Body of pancreas (tissue), 4 donors: ENCODE data around the gene AUNIP. TPM values are rescaled to one million over a fixed set of nuclear protein-coding genes. Genes with fewer than 3 reads are reported as not detected.

ENCODE experiments used
- ATAC-seq: fragments of 150-250 bp; one replicate; pipeline ENCODE4 v1.9.1; 2016
- DNase-seq, 4 donors: peaks; one replicate each; pipeline ENCODE4 v3.0.0-alpha.2; 2019
- H3K27ac ChIP-seq, 4 donors: fragments of 200-600 bp; sonication (generic); 1 replicate in 3 of 4; 2 replicates in 1 of 4; pipeline versions ENCODE4 v1.5.1 to v1.6.1; 2016 to 2019; ENCODE audit warnings: mild to moderate bottlenecking in 1 of 4, mixed read lengths in 1 of 4, moderate library complexity in 1 of 4
- H3K27me3 ChIP-seq, 2 donors: fragments of 200-600 bp; sonication (generic); one replicate each; pipeline ENCODE4 v1.6.0; 2016; ENCODE audit warnings: mild to moderate bottlenecking in 1 of 2
- H3K36me3 ChIP-seq, 2 donors: fragments of 200-600 bp; sonication (generic); replicated peaks in 1 of 2; 2 replicates each; pipeline ENCODE4 v1.5.1; 2016; ENCODE audit warnings: low read depth in 2 of 2; ENCODE audit not compliant: insufficient read depth in 1 of 2
- H3K4me1 ChIP-seq: fragments of 200-600 bp; sonication (generic); one replicate; pipeline ENCODE4 v1.6.0; 2016
- H3K4me3 ChIP-seq, 2 donors: fragments of 200-600 bp; sonication (generic); 1 replicate in 1 of 2; 2 replicates in 1 of 2; pipeline ENCODE4 v1.5.1; 2016 to 2019
- H3K9me3 ChIP-seq, 3 donors: fragments of 200-600 bp; sonication (generic); 1 replicate in 2 of 3; 2 replicates in 1 of 3; pipeline ENCODE4 v1.5.1; 2016
- CTCF ChIP-seq, 7 experiments: fragments of 450-650 bp in 4 of 7; fragments of 200-600 bp in 3 of 7; sonication (generic) in 3 of 7; IDR thresholded peaks; one replicate each; pipeline ENCODE4 v1.5.1; 2016 to 2019; ENCODE audit warnings: antibody characterized with exemption in 7 of 7
- POLR2A ChIP-seq, 3 donors: fragments of 450-650 bp; IDR thresholded peaks; one replicate each; pipeline ENCODE4 v1.6.1; 2016; ENCODE audit warnings: antibody characterized with exemption in 3 of 3, mild to moderate bottlenecking in 2 of 3
- WGBS, 2 donors: methylation state at CpG; one replicate each; pipeline ENCODE4 v1.1.5; 2017; 5-methylcytosine and 5-hydroxymethylcytosine counted together
- intact Hi-C: fragments of 100-400 bp; cut with DNase I; formaldehyde crosslinking; loops from one replicate; pipeline ENCODE4 v1.15.1; 2023
- total RNA-seq, 2 donors: library from RNA; depleted of rRNA; stranded (reverse); fragments of >200 nt; gene quantifications; one replicate each; pipeline ENCODE4 v1.1.0, GENCODE V29; 2016

Gene AUNIP
- total RNA-seq, result not detected

- 2 to 4% methylated on average over 49 to 76 of the region's 77 CpGs for WGBS, 2 donors
These were observed at the start of gene AUNIP for GRCh38 chr1:25858906-25859789. AUNIP (minus strand) TSS chr1:25859457; CDS start chr1:25859357, 100 bp downstream.

GRCh38 chr1:25909040-25909439 is 49.8 kb upstream of the AUNIP start:
- no peak for TF ChIP-seq POLR2A (IDR thresholded peaks at IDR 0.05)
- TF ChIP-seq CTCF (IDR thresholded peaks at IDR 0.05), result no peak
- no peaks in the 10 kb centered on the region for H3K27me3 ChIP-seq
- ATAC-seq (no peak), DNase-seq (no peak)
- no peak overlapping the region for H3K27ac ChIP-seq
- intact Hi-C loops, result loop anchor here (5.0 kb wide), 1 partner anchor 88 kb away; the partner anchor contains the start of gene PAFAH2
- H3K4me1 ChIP-seq, result peaks cover 27% of the 10 kb centered on the region
- 44 to 45% methylated on average over 9 to 10 of the region's 10 CpGs for WGBS, 2 donors
- H3K9me3 ChIP-seq, result no peaks in the 10 kb centered on the region
- no peak overlapping the region for H3K4me3 ChIP-seq
- no peaks in the 10 kb centered on the region for H3K36me3 ChIP-seq

More at GRCh38 chr1:25858906-25859789, at the start of gene AUNIP:
- Histone ChIP-seq H3K4me3 (peak within 1 kb of the TSS; percentile 5 to 31), H3K9me3 (no peaks in the 10 kb centered on the region), H3K27me3 (no peaks in the 10 kb centered on the region), H3K4me1 (peaks cover 14% of the 10 kb centered on the region), H3K36me3 (no peaks in the 10 kb centered on the region), H3K27ac (peak within 1 kb of the TSS in 3 of 4 donors; percentile 40 to 86 (median 80))
- ATAC-seq (peak; percentile 96), DNase-seq (peak; percentile 86 to 90 (median 88))
- intact Hi-C loops, result no loop called here
- TF ChIP-seq POLR2A (IDR thresholded peaks at IDR 0.05) (peak; percentile 22 to 83 (median 80)), CTCF (IDR thresholded peaks at IDR 0.05) (peak in 1 of 7 experiments; percentile 2)

GRCh38 chr1:25908161-25908560 is 48.9 kb upstream of the AUNIP start:
- ATAC-seq, result no peak
- Histone ChIP-seq H3K27me3 (no peaks in the 10 kb centered on the region), H3K4me3 (no peak overlapping the region), H3K9me3 (no peaks in the 10 kb centered on the region), H3K27ac (no peak overlapping the region), H3K36me3 (no peaks in the 10 kb centered on the region), H3K4me1 (peaks cover 27% of the 10 kb centered on the region)
- no peak for TF ChIP-seq CTCF (IDR thresholded peaks at IDR 0.05)
- no peak for TF ChIP-seq POLR2A (IDR thresholded peaks at IDR 0.05)
- DNase-seq, result no peak
- intact Hi-C loops, result loop anchor here (5.0 kb wide), 1 partner anchor 89 kb away; the partner anchor contains the start of gene PAFAH2
- WGBS, 2 donors, result 63 to 72% methylated on average over 1 of the region's 1 CpG

GRCh38 chr1:25907601-25908000 is 48.3 kb upstream of the AUNIP start:
- Histone ChIP-seq H3K36me3 (no peaks in the 10 kb centered on the region), H3K27ac (no peak overlapping the region), H3K4me3 (no peak overlapping the region), H3K9me3 (no peaks in the 10 kb centered on the region), H3K4me1 (peaks cover 27% of the 10 kb centered on the region), H3K27me3 (no peaks in the 10 kb centered on the region)
- no peak for ATAC-seq
- DNase-seq, result no peak
- intact Hi-C loops, result loop anchor here (5.0 kb wide), 1 partner anchor 90 kb away; the partner anchor contains the start of gene PAFAH2
- TF ChIP-seq CTCF (IDR thresholded peaks at IDR 0.05), result no peak
- no peak for TF ChIP-seq POLR2A (IDR thresholded peaks at IDR 0.05)
- 74 to 75% methylated on average over 6 of the region's 6 CpGs for WGBS, 2 donors
